ENCODE data around the gene MON1B.
"Not testable (repeated sequence)": the region's sequence is repeated elsewhere in the genome, so short reads cannot be mapped to it uniquely, and the experiment has no call there.

MON1B gene

GRCh38 chr16:77190478-77191258 is at the start of gene MON1B:
TSS of gene MON1B (plus strand) at chr16:77191190. CDS start at chr16:77191486, 296 bp downstream.
- peak; percentile 85 to 88 for DNase-seq (ENCODE audit: low read depth in 2 of 2)

DNA sequence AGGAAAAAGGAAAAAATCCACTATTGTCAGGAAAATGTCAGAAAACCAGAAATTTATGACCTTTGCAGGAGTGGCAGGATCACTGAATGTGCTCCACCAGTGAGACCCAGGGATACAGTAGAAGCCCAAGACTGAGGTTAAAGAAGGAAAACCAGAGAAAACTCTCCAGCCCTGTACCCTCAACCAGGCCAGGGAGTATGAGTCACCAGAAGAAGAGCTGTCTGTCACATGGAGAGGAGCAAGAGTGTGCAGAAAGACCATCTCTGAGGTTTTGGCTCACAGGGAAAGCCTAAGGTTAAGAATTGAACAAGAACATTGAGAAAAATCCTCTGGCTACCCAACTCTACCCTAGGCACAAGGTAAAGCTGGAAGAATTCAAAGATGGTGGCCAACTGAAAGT is 47.6 kb upstream of the MON1B start:
- no peak for DNase-seq (ENCODE audit: low read depth in 2 of 2)

GRCh38 chr16:77148121-77148520 is 42.9 kb upstream of the MON1B start:
- DNase-seq (ENCODE audit: low read depth in 2 of 2), result no peak

- no peak for DNase-seq (ENCODE audit: low read depth in 2 of 2)
Observed at GRCh38 chr16:77157346-77158058, 33.5 kb upstream of the MON1B start.

DNA sequence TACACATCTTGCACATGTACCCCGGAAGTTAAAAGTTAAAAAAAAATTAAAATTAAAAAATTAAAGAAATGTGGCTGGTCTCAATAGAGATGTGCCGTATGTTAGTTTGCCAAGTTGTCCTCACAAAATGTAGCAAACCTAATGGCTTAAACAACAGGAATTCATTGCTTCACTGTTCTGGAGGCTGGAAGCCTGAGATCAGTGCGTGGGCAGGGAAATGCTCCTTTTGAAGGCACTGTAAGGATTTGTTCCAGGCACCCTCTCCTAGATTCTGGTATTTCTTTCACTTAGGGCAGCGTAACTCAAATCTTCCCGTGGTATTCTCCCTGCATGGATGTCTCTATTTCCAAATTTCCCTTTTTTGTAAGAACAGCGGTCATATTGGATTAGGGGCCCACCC is 32.7 kb upstream of the MON1B start:
- DNase-seq (ENCODE audit: low read depth in 2 of 2), result no peak

GRCh38 chr16:77165006-77165405 is 26.0 kb upstream of the MON1B start:
- no peak for DNase-seq (ENCODE audit: low read depth in 2 of 2)

- not testable (repeated sequence) for DNase-seq (ENCODE audit: low read depth in 2 of 2)
Observed at GRCh38 chr16:77165536-77166236, 25.3 kb upstream of the MON1B start.

- DNase-seq (ENCODE audit: low read depth in 2 of 2), result no peak
Observed at GRCh38 chr16:77166726-77167125, 24.3 kb upstream of the MON1B start.

GRCh38 chr16:77168901-77169300 is 22.1 kb upstream of the MON1B start:
- DNase-seq (ENCODE audit: low read depth in 2 of 2), result no peak

DNA sequence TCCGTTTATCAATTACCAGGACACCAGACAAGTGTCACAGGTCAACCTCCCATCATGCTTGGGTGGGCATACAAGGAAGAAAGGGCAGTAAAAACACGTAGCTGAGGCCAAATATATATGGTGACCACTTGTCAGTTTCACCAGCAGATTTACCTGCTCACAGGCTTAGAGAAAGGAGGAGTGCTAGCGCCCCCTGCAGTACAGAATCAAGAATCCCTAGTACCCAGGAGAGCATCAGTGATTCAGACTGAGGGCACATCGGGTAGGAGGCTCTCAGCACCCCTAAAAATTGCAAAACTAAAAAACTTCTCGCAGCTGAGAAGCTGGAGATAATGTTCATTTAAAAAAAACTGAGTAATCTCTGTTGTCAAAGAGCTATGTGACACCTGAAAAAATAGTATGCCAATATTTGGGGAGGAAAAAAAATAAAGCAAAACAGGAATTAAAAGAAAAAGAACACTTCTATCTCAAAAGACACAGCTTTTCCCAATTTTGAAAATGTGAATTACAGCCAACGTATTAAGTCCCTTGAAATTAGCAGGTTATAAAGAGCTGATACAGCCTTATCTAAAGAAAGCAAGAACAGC is 21.2 kb upstream of the MON1B start:
- peak; percentile 20 to 38 for DNase-seq (ENCODE audit: low read depth in 2 of 2)

- DNase-seq (ENCODE audit: low read depth in 2 of 2), result no peak
Observed at GRCh38 chr16:77170805-77171204, 20.2 kb upstream of the MON1B start.

DNA sequence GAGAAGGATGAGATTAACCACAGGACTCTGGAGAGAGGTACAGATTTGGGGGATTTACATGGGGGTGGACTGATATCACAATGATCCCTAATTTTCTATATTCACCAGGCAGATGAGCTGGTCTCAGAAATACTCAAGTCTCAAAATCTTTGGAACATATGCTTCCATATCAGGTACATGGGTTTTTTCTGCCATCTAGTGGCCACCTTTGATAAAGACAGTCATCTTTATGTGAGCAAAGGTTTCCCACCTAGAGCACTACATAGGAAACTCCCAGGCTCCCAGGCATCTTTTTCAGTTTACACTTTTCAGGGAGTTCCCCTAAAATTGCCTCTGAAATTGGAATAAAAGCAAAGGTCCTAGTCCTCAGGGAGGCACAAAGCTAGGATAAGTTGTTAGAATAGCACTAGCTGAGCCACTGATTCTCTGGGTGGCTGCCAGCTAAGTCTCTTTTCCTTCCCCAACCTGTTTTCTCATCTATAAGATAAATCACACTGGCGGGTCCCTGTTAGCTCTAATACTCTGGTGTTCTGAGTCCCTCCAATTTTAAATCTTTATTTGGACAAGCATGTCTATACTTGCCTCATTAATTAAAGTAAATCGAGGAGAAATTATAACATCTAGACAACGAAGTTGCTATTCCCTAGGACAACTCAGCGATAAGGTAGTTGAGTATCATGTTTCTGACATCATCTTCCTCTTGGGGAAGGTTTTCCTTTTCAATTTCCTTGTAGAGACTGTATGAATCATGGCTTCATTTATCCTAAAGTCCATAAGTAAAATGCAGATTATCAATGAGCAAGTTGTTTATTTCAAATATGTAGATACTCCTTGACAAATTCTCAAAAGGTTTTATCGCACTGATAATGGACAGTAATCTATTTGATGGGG is 19.0 kb upstream of the MON1B start:
- peak in 1 of 2 donors; percentile 15 for DNase-seq (ENCODE audit: low read depth in 2 of 2)

GRCh38 chr16:77172951-77173350 is 18.0 kb upstream of the MON1B start:
- no peak for DNase-seq (ENCODE audit: low read depth in 2 of 2)

- DNase-seq (ENCODE audit: low read depth in 2 of 2), result no peak
Observed at GRCh38 chr16:77183137-77183536, 7.9 kb upstream of the MON1B start.

DNA sequence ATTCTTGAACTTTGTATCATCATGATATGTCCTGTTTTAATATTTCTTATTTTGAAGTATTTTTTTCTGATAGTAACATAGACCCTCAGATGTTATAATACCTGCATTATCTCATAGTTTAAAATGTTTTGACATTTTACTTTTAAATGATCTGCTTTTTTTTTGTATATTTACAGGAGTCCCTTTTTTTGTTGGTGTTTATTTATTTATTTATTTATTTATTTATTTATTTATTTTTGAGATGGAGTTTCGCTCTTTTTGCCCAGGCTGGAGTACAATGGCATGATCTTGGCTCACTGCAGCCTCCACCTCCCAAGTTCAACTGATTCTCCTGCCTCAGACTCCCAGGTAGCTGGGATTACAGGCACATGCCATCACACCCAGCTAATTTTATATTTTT is 4.7 kb upstream of the MON1B start:
- not testable (repeated sequence) for DNase-seq (ENCODE audit: low read depth in 2 of 2)

- no peak for DNase-seq (ENCODE audit: low read depth in 2 of 2)
Observed at GRCh38 chr16:77190190-77190477, 856 bp upstream of the MON1B start.

- no peak for DNase-seq (ENCODE audit: low read depth in 2 of 2)
Observed at GRCh38 chr16:77191259-77191969, 424 bp downstream of the MON1B start.

DNA sequence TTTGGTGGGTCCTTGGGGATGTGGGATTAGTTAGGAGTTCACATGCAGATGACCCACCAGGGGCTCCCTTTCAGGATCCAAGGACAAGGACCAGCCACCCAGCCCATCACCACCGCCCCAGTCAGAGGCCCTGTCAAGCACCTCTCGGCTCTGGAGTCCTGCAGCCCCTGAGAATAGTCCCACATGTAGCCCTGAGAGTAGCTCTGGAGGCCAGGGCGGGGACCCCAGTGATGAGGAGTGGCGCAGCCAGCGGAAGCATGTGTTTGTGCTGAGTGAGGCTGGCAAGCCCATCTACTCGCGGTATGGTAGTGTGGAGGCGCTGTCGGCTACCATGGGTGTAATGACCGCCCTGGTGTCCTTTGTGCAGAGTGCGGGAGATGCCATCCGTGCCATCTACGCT is 2.4 kb downstream of the MON1B start:
- no peak for DNase-seq (ENCODE audit: low read depth in 2 of 2)

- DNase-seq (ENCODE audit: low read depth in 2 of 2), result no peak
Observed at GRCh38 chr16:77194295-77195231, 3.6 kb downstream of the MON1B start.

- DNase-seq (ENCODE audit: low read depth in 2 of 2), result no peak
Observed at GRCh38 chr16:77195411-77195810, 4.4 kb downstream of the MON1B start.

Data from activated CD4-positive, alpha-beta T cell treated with anti-CD3 and anti-CD28 coated beads for 24 hours (primary cell).